CD4-positive, alpha-beta T cell treated with Interferon alpha-2 for 1 hour (primary cell): Measurements from ENCODE around the gene CC2D1A.
A peak's percentile ranks its signal among the peaks of the same experiment; 100 is the strongest.

Experiments used
- DNase-seq, 2 donors: peaks; one replicate each; pipeline ENCODE4 v3.0.0-alpha.2; 2020 to 2022

The CC2D1A gene

DNA sequence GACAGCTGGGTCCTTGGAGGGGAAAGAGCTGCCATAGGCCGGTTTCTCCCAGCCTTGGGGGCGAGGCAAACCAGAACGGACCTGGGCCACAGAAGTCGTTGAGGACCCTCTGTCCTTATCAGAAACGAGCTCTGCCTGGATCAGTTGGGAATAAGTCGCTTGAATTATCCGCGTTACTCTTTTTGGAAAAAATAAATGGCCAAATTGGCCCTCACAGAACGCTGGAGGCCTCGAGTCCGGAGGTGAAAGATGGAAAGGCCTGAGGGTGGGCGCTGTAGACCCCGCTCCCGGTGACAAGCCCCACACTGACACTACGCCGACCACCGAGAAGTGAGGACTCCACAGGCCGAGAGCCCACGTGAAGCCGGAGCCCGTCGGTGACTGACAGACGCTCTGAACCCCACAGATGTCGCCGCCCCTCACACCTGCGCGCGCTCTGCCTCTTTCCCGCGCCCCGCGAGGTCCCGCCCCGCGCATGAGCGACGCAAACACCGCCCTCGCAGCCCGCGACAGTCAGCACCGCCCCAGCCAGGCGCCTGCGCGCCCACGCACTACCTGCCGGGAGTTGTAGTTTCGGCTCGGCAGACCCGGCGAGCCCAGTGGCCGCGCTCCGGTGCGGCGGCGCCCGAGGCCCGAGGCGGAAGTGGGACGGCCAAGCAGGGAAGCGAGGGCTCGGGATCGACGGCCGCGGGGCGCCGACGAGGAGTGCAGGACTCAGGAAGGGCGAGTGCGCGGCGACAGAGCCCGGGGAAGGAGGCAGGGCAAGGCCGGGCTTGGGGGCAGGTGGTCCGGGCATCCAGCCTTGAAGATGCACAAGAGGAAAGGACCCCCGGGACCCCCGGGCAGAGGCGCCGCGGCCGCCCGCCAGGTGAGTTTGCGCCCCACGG is at the start of gene CC2D1A, which contains the start of gene BRME1:
TSS of gene CC2D1A (plus strand) at position 568 of the 887 bp plus-strand sequence. CDS start at position 809, 241 bp downstream.
TSS of gene BRME1 (minus strand) at position 484 of the 887 bp plus-strand sequence. CDS start 1,225 bp downstream, outside the sequence.
- DNase-seq: peak; percentile 93 to 95

DNA sequence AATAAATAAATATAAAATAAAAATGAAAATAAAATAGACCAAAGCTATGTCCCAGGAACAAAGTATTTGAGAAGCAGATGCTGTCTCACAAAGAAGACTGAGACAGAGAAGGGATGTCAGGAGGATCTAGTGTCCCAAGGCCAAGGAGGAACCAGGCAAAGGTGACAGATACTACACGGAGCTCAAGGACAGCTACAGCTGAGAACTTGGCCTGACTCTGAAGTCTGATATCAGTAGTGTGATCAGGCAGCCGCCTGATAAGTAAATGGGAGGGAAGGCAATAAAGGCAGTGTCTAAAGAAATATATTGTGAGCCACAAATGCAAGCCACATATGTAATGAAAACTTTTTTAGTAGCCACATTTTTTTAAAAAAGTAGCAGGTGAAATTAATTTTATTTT is 49.5 kb upstream of the CC2D1A start:
- no peak for DNase-seq

DNA sequence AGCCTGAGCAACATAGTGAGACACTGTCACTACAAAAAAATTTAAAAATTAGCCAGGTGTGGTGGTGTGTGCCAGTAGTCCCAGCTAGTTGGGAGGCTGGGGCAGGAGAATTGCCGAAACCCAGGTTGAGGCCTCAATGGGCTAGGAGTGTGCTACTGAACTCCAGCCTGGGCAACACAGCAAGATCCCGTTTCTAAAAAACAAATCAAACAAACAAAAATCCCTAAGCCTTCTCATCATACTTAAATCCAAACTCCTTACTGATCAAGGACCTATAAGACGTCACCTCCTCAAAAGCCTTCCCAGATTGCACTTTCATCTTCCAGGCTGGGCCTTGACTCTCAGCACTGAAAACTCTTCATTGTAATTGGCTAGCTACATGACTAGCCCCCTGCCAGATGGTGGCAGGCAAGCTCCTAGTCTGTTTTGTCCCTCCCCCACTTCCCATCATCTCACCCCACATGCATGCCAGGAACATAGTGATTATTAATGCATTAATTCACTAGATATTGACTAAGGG is 46.6 kb upstream of the CC2D1A start:
- no peak for DNase-seq

DNA sequence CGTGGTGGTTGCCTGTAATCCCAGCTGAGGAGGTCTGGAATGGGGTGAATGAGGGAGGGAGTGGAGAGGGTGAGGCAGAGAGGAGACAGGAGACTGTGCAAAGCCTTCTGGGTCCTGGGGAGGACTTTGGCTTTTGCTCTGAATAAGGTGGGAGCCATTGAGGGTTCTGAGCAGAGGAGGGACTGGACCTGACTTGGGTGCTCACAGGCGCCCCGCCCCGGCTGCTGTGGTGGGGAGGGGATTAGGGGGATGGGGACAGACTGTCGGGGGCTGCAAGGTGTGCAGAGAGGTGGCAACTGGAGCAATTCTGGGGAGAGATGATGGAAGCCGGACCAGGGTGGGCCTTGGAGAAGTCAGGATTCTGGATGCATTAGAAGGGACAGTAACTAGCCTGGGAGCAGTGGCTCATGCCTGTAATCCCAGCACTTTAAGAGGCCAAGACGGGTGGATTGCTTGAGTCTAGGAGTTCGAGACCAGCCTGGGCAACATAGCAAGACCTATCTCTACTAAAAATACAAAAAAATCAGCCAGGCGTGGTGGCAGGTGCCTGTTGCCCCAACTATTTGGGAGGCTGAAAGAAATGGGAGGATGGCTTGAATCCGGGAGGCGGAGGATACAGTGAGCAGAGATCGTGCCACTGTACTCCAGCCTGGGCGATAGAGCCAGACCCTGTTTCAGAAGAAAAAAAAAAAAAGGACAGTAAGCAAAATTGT is 45.2 kb upstream of the CC2D1A start:
- DNase-seq: no peak

DNA sequence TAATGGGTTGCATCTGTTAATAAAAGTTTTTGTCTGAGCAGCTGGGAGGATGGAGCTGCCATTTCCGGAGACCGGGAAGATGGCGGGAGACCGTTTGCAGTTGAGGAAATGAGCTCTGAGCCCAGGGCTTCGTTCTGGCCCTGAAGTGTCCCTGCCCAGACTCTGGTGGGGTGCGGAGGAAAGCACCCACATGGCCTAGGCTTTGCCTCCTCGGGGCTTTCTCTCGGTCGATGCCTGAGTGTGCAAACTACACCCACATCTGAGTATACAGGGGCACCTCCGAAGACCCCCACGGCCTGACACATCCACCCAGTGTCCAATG is 44.6 kb upstream of the CC2D1A start:
- no peak for DNase-seq

DNA sequence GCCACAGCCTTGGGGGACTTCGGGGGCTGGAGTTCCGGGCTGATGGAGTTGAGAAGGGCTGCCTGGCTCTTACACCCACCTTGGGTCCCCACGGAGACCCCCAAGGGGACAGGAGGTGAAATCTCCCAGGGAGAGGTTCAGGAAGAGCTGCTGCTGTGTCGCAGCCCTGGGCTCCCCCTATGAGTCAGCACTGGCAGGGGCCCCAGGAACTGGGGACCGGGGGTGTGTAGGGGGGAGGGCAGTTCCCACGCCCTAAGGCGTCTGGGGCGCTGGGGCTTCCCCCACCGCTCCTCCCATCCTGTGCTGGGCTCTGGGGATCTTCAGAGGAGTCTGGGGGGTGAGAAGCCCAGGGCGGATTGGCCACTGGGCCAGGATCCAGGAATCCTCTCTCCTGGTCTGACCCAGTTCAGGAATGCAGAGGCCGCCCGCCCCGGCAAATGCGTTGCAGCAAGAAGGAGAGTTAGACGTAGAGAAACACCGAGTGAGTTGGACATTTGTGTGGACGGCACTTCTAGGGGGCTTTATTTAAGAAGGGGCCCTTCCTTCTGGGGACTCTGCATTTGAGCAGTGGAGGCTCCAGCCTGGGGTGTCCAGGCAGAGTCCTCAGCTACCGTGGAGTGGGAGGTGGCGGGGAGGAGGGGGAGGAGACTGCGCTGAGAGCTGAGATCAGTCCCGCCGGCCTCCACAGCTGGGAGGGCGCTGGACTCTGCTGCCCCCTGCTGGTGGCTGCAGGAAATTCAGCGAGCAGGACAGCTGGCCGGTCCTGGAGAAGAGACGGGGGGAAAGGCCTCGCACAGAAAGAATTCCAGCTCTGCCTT is 44.1 kb upstream of the CC2D1A start:
- peak; percentile 89 to 91 for DNase-seq

DNA sequence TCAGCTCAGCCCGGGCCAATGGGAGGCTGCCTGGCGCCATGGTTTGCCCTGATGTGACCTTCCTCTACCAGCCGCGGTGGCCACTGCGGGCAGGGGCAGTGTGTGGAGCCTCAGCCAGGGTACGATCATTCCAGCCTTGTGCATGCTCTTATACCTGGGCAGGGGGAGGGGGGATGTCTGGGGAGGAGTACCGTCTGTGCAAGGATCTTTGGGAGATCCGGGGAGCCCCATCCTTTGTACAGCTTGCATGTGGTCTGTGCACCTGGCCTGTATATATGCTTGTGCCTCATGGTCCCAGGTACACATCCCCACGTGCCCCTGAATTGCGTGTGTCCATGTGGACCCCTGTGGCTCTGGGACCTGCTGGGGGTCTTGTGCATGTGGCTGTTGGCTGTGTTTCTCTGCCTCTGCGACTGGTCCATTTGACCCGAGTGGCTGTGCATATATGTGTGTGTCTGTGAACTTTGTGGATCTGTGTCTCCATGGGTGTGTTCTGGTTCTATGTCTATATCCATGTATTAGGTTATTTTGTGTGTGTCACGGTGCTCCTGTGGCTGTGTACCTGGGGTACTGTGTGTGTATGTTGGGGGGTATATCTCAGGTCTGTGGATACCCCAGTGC is 41.8 kb upstream of the CC2D1A start:
- DNase-seq: no peak

DNA sequence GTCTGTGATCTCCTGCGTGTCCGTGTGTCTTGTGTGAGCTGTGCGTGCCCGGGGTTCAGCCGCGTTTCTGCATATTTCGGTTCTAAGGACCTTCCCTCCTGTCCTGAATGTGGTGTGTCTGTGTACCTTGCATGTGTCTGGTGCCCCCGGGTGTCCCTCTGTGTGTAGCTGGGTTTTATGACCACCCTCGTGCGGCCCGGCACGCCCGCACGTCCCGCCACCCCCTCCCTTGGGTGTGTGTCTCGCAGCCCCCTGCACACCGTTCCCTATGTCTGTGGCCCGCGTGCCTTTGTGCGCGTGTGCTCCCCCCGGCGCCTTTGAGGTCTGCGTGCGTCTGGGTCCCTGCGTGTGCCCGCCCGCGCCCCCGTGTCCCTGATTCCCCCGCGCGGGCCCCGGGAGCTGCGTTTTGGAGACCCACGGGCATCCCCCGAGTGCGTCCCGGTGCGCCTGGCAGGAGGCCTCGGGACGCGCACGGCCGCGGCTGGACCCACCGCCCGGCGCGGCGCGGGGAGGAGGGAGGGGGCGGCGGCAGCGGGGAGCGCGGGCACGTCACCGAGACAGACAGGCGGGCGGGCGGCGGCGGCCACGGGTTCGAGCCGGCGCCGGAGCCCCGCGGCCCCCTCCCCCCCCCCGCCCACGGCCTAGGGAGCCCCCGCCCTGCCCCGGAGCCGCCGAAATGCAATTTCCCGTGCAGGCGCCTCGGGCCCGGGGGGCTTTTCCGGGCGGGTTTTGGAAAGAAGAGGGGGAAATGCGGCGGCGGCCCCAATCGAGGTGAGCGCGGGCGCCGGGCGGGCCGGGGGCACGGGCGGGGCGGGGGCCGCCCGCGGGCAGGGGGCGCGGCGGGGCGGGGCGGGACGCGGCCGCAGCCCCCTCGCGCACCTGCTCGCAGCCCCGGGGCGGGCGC is 41.1 kb upstream of the CC2D1A start:
- DNase-seq: no peak

DNA sequence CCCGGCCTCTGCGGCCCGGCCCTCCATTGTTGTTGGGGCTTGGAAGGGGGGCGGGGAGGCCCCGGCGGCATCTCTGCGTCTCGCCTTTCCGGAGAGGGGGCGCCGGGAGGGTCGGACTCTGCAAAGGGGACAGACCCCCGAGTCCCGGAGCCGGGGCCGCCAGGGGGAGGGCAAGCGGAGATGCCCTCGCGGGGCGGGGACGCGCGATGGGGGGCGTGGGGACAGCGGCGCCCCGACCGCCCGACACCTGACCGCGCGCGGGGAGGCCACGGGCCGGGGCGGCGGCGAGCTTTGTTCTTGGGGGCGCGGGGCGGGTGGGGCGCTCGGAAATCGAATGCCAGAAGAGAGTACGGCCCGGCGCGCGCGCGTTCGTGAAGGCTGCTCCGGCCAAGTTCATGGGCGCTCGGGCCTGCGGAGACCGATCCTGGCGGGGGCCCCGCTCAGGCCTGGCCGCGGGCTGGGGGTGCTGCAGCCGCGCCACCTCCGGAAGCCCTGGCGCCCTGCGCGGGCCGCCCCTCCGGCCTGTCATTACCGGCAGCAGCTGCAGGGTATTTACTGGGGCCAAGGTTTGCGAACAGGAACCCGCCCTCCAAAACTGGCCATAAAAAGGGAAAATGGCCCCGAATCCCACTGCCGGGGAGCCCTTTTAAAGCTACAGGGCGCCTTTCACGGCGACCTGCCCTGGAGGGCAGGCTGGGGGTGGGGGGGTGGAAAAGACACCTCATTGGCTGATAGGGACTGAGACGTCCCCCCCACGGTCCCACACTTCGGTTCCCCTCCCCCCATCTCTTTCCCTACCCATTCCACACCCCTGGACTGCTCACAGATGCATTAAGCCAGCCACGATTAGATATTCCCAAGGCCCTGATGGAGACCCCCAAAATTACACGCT is 40.2 kb upstream of the CC2D1A start:
- peak in 1 of 2 donors; percentile 31 for DNase-seq

DNA sequence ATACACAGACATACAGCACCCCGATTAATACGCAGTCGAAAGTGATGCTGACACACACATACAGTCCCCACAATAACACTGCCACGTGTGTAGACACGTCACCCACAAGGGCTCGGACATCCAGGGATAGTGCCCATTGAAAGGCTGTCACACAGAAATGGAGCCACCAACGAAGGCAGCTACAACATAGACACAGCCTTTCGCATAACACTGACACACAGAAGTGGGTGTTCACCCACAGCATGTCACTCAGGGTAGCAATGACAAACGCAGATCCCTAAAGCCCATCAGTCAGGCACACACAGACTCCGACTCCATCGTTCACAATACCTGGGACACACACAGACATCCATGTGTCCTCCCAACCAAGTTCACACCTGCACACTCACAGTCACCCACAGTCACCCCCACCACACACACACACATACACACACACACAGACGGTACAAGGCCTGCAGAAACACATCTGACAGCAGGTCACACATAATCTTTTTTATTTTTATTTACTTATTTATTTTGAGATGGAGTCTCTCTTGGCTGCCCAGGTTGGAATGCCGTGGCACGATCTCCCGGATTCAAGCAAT is 39.4 kb upstream of the CC2D1A start:
- DNase-seq: no peak

DNA sequence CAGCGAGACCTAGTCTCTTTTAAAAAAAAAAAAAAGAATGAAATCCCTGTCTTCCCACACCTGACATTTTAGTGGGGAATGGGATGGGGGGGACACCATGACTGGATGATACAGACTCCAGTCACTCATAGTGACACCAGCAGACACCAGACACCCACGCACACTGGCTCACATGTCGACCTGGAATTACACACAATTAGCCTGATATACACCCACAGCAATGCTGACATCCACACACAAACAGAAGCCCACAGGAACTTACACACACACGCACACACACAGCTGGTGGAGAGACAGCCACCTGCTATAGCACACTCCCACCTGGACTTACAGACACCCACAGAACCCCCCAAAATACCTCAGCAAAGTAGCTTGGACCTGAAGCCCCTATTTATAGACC is 37.3 kb upstream of the CC2D1A start:
- DNase-seq: no peak

DNA sequence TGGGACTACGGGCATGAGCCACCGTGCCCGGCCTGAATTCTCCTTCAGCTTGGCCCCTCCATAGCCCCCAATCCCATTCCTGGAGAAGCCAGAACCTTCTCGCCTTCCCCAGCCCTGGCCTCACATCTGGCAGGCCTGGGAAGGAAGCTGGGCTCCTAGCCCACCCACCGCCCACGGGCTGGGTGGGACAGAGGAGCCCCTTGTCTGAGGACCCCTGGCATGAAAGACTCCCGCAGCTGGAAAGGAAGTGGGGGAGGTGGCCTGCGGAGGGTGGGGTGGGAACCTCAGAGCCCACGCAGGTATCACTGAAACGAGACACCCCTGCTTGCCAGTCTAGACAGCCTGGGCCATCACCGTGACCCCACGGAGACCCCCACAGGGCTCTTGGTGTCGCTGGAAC is 36.7 kb upstream of the CC2D1A start:
- no peak for DNase-seq

DNA sequence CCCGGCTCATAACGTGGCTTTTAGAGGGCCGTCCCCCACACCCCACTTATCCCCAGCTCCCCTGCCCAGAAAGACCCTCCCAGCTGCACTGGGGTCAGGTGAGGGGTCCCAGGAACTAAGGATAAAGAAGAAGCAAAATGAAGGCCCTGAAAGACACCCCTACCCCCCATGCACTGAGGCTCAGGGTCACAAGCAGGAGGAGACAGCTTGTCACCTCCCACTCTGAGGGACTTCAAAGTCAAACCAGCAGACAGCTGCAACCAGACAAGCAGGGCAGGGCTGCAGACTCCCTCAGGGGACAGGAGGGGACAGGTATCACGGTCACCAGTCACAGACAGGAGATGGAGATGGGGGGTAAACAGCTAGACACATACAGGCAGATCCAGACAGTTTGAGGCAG is 35.1 kb upstream of the CC2D1A start:
- DNase-seq: no peak

DNA sequence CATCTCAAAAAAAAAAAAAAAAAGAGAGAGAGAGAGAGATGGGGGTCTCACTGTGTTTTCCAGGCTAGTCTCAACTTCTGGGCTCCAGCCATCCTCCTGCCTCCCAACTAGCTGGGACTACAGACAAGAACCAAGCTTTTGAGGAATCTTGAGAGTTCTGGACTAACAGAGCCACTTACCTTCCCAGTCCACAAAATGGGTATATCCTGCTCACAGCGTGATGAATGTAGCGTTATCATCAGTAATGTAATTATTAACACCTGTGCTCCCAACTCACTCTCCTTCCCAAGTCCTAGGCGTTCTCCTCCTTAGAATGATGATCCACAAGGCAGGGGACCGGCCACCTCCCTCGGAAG is 33.7 kb upstream of the CC2D1A start:
- no peak for DNase-seq

DNA sequence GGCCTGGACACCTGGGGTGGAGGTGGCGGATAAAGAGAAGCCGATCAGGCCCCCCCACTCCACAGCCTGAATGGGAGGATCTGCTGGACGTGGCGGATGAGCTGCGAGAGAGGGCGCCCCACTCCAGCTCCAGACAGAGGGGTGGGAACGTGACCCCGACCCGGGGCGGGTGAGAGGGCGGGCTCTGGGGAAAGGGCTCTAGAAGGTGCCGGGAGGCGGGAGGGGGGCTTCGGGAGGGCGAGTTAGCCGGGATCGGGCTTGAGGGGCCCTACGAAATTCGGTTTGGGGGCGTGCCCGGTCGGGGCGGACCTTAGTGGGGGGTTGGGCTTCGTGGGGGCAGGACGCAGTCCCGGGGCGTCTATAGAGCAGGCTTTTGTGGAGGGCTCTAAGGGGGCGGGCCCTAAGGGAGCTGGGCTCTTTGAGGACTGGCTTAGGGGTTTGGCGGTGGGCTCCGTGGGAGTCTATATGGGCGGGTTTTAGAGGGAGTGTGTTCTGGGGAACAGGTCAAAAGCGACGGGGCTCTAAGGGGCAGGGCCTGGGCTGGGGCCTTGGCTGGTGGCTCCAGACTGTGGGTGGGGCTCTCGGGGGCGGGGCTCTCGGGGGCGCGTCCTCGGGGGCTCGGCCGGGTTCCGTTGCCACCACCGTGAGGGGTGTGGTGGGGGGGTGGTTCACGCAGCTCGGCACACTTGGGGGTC is 33.2 kb upstream of the CC2D1A start:
- no peak for DNase-seq

DNA sequence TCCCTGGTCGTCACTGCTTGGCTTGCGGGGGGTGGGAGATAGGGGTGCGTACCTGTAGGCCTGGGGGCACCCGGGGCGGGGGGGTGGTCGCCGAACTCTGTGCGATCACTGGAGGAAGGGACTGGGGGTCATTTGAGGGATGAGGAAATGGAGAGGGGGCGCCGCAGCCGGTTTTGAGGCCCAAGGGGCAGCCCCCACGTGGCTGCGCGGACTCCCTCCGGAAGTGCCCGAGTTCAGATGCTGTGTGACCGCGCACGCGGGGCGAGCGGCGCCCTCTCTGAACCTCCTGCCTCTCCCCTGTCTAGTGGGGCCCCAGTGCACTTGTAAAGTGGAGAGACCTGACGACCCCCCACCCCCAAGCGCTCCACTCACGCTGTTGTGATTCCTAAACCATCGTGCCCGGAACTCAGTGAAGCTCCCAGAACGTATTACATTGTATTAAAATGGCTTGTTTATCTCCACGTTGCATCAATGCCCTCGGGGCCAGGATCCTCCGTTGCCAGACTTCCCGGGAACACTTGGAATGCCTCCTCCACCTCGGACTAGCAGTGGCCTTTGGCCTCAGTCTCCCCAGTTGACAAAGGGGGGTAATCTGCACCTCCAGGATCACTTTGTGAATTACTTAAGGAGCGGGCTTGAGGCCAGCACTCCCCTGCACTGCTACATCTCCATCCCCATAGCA is 32.0 kb upstream of the CC2D1A start:
- DNase-seq: no peak

DNA sequence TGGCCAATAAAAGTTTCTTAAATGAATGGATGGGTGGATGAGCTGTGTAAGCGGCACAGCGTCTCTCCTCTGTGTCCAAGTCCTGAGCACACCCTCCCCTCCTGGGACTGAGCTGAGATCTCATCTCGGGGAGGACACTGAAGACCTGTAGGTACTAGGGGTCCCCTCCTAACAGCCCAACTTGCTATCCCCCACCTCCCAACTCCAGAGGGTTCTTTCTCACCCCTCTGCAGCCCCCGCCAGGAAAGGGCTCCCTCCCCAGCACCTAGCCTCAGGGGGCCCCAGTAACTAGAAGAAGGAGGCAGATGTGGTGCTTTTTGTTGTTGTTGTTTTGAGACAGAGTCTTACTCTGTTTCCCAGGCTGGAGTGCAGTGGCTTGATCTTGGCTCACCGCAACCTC is 30.2 kb upstream of the CC2D1A start:
- DNase-seq: no peak

DNA sequence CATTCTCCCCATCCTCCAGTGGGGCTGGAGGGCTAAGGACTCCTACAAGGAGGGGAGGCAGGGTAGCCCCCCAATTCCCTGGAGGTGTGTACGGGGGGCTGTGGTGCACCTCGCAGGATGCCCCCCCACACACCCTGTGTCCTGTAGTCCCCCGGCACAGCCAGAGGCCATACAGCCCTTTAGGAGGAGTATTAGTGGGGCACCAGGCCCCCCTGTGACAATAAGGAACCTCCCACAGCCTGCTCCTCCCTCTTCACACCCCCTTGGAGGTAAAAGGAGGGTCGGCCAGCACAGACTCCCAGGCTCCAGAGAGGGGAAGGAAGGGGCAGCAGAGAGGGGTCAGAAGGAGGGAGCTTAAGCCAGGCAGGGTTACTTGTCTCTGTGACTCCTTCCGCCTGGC is 29.2 kb upstream of the CC2D1A start, which contains the start of gene NANOS3:
TSS of gene NANOS3 (plus strand) at position 301 of the 400 bp plus-strand sequence. CDS start 115 bp downstream, outside the sequence.
- DNase-seq: no peak

DNA sequence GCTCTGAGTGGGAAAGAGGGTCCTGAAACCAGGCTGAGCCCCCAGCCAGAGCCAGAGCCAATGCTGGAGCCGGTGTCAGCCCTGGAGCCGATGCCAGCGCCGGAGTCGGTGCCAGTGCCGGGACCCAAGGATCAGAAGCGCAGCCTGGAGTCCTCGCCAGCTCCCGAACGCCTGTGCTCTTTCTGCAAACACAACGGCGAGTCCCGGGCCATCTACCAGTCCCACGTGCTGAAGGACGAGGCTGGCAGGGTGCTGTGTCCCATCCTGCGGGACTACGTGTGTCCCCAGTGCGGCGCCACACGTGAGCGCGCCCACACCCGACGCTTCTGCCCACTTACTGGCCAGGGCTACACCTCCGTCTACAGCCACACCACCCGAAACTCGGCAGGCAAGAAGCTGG is 28.7 kb upstream of the CC2D1A start:
- no peak for DNase-seq
